ENCODE results near the gene FBXO28.

Gene FBXO28

DNA sequence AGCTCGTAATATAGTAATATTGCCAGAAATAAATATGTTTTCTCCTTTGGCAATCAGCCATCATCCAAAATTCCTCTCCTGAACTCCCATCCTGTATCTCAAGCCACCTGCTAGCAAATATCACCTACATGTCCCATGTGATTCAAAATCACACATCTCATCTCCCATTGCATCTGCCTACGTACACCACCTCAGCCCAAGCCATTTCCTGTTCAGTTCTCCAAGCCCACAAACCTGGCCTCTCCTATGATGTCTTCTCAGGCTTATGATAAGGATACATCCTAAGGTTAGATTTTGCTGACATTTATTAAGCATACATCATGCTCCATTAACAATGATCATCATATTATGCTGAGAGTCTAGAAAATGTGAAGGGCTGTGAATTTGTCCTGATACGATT lies 37.2 kb downstream of the FBXO28 start:
- DNase-seq (ENCODE audit: low read depth, low spot score) = no peak

GRCh38 chr1:224157316-224157715 lies 43.4 kb downstream of the FBXO28 start:
- DNase-seq (ENCODE audit: low read depth, low spot score) = no peak

DNA sequence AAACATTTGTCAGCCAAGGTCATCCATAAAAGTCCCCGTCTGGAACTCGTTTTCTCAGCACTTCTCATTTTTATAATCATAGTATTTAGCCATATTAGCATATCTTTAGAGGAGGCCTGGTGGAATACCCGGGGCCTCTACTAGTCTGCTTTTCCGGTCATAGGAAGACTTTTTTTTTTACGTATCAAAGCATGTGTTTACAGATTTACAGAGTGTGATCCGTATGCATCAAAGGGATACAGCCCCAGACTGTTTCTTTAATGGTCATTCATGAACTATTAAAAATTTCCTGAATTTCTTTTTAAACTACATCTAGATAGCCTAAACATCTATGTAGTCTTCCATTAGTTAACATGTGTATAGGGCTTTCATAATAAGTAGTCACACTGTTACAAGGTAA lies 45.6 kb downstream of the FBXO28 start:
- DNase-seq (ENCODE audit: low read depth, low spot score) = no peak

DNA sequence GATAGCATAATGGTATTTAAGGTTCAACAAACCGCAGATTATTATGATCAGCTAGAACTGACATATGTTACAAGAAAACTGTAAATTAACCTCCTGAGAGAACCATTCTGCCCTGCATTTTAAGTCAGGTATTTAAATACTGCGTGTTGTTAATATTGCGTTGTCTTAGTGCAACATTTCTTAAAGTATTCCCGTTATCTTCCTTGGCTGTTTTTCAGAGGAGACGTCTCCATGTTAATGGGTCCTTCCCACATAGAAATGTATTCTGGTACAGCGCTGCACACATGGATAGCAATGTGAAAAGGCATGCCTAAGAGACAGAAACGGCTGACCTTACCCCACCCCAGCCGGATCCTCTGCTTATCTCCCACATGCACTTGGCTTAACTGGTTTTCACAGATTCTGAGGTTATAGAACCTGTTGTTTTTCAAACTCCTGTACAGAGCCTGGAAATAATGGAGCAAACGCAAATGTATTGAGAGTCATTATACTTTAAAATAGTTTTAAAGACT lies 46.3 kb downstream of the FBXO28 start:
- no peak for DNase-seq (ENCODE audit: low read depth, low spot score)

- no peak for DNase-seq (ENCODE audit: low read depth, low spot score)
These were observed 48.9 kb downstream of the FBXO28 start for GRCh38 chr1:224162768-224163167.

DNA sequence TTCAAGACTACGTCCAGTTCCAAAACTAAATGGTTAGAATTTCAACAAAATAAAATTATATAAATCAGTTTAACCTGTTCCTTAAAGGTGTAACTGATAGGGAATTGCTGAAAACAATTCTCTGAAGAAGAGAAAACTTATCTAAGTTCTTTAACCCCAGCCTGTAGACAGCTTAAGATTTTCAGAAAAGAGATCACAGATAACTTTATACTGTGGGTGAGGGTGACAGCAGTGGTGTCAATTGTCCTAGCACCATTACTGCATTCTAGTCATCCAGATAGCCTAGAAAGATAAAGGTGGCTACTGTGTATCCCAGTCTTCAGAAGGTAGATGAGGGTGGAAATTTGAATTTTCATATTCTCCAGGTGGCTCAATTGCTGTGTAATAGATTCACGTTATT lies 49.4 kb downstream of the FBXO28 start:
- no peak for DNase-seq (ENCODE audit: low read depth, low spot score)

- no peak for DNase-seq (ENCODE audit: low read depth, low spot score)
These were observed 55.0 kb downstream of the FBXO28 start for GRCh38 chr1:224168859-224169380.

DNA sequence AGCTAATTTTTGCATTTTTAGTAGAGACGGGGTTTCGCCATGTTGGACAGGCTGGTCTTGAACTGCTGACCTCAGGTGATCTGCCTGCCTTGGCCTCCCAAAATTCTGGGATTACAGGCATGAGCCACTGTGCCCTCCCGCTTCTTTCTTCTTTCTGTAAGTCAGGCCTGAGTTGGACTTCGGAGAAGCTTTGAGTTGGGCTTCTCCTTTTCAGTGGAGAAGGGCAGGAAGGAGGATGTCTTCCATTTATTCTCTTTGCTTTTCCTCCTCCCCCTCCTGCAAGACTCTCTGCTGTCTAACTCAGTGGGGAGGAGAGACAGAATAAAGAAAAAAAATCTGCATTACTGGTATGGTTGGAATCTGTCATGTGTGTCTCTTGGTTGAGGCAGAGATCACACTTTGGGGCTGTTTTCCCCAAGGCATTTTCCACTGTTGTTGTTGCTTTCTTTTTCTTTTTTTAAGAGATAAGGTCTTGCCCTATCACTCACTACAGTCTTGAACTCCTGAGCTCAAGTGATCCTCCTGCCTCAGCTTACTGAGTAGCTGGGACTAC lies 55.9 kb downstream of the FBXO28 start:
- no peak for DNase-seq (ENCODE audit: low read depth, low spot score)

- DNase-seq (ENCODE audit: low read depth, low spot score) = no peak
These were observed 56.4 kb downstream of the FBXO28 start for GRCh38 chr1:224170343-224170742.

DNA sequence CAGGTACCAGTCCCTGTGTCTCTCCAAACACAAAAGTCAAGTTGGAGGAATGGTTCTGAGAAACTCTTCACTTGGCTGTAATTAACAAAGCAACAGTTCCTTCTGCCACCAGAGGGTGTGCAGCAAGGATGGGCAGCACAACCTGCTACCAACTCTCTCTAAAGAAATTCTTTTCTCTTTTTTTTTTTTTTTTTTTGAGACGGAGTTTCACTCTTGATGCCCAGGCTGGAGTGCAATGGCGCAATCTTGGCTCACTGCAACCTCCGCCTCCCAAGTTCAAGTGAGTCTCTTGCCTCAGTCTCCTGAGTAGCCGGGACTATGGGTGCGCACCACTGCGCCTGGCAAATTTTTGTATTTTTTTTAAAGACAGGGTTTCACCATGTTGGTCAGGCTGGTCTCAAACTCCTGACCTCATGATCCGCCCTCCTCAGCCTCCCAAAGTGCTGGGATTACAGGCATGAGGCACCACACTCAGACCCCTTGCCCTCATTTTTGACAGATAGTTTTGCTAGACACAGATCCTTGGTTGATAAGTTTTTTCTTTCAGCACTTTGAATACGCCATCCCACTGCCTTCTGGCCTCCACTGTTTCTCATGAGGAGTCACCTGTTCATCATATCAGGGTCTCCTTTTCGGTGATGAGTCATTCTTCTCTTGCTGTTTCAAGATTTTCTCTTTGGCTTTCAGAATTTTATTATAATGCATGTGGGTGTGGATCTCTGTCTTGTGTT lies 57.0 kb downstream of the FBXO28 start:
- DNase-seq (ENCODE audit: low read depth, low spot score) = no peak

DNA sequence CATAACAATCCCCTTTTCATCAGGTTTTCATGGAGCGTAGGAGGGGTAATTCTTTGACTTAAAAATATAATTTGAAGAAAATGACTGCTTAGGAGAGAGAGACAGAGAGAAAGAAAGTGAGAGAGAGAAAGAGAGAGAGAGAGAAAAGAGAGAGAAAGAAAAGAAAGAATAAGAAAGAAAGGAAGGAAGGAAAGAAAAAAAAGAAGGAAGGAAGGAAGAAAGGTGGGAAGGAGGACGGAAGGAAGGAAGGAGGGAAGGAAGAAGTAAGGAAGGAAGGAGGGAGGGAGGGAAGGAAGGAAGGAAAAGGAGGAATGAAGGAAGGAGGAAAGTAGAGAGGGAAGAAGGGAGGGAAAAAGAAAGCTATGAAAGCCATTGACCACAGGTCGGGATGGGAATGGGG lies 58.3 kb downstream of the FBXO28 start:
- no peak for DNase-seq (ENCODE audit: low read depth, low spot score)

GRCh38 chr1:224173523-224173922 lies 59.6 kb downstream of the FBXO28 start:
- no peak for DNase-seq (ENCODE audit: low read depth, low spot score)

DNA sequence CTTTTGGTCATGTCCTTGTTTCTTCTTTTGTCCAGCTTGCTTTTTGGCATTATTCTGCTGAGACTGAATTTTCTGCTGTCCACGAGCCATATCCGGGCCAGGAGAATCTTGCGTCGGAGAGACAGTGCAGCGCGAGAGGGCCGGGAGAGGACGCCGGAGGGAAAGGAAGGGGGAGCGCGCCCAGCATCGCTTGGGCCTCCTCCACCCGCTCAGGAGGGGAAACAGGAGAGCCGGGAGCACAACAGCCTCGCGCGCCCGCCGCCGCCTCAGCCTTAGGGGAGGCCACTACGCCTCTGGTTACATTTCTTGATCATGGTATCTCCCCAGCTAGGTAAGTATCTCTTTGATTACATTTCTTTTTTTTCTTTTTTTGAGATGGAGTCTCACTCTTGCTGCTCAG lies 61.7 kb downstream of the FBXO28 start:
- DNase-seq (ENCODE audit: low read depth, low spot score) = no peak

GRCh38 chr1:224177356-224177999 lies 63.6 kb downstream of the FBXO28 start:
- no peak for DNase-seq (ENCODE audit: low read depth, low spot score)

DNA sequence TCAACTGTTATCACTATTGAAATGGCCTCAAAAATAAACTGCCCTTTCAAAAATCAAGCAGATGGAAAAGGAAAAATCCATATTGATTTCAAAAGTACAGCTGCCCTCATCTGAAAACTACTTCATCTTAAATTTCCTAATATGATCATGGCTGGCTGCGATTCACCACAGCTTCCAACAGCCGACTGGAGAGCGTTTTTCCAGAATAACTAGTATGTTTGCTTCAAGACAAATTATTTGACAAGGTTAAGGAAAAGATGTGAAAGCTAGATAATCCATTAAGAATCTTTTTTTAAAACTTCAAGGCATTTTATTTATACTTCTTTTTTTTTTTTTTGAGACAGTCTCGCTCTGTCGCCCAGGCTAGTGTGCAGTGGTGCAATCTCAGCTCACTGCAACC lies 65.0 kb downstream of the FBXO28 start:
- no peak for DNase-seq (ENCODE audit: low read depth, low spot score)

DNA sequence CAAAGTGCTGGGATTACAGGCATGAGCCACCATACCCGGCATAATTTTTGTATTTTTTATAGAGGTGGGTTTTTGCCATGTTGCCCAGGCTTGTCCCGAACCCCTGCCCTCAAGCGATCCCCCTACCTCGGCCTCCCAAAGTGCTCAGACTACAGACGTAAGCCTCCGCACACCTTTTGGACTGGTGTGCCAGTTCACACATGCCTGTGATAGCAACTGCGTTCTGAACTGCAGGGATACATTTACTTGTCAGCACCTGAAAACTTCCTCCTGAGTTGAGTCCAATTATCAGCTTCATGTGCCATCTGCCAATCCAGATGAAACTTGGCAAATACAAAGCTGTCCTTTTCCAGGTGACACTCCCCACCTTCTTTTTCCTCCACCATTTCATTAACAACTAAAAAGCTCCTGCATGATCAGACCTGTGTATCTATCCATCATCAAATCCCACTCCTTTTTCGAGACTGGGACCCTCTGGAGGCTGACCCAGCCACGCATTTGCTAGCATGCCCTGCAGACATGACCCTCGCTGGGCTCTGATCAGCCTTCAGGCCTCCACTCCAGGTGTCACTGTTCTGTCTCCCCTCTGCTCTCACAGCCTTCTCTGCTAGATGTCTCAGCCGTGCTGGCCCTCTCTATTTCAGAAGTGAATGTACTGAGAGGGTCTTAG lies 67.0 kb downstream of the FBXO28 start:
- DNase-seq (ENCODE audit: low read depth, low spot score) = no peak

- DNase-seq (ENCODE audit: low read depth, low spot score) = no peak
These were observed 67.5 kb downstream of the FBXO28 start for GRCh38 chr1:224181453-224181810.

GRCh38 chr1:224182057-224182865 lies 68.3 kb downstream of the FBXO28 start:
- no peak for DNase-seq (ENCODE audit: low read depth, low spot score)

- DNase-seq (ENCODE audit: low read depth, low spot score) = no peak
These were observed 69.1 kb downstream of the FBXO28 start, which contains the start of gene DEGS1 for GRCh38 chr1:224182866-224183590. TSS of gene DEGS1 (plus strand) at chr1:224183240. CDS start at chr1:224183337, 97 bp downstream.

DNA sequence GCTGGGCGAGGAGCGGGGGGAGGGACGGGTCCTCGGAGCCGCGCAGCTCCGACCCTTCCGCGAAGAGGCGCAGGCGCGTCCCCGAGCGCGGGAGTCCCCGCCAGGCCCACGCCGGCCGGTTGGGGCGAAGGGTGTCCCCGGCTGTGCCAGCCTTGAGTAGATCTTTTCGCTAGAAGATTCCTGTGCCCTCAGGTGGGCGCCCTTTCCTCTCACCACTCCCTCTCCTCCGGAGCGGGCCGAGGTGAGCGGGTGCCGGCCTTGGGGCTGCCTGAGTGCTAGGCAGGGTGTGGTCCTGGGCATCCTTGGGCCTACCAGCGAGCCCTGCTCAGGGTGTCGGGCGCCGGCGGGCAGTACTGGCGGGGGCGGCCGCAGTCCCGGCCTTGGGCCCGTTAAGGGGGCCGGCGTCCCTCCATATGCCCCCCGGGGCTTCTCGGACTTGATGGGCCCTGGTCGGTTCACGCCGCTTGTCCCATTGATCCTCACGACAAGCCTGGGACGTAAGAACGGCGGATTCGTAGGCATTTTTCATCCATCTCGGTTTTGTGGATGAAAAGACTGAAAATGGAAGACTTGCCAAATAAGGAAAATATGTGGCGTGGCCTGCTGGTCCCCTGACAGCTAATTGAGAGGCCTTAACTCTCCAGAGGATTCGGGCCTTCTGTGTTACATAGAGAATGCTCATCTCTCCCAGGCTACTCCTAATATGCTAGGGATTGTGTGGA lies 69.8 kb downstream of the FBXO28 start:
- DNase-seq (ENCODE audit: low read depth, low spot score) = no peak

All from iPS DF 19.7 (cell line).